Measurements from ENCODE around the gene NUP62. TPM values are rescaled to one million over a fixed set of nuclear protein-coding genes. Genes with fewer than 3 reads are reported as not detected.

The NUP62 gene
- total RNA-seq, 1 donor from 2014 or later: 61.1 TPM

GRCh38 chr19:49937750-49938381 lies 8.6 kb upstream of the NUP62 start:
- no peak for DNase-seq (ENCODE audit: low read depth)
- Histone ChIP-seq H3K4me3 (ENCODE audit: low read depth, low read length) (peak overlapping the region; percentile 3), H3K27me3 (ENCODE audit: control insufficient read depth, insufficient read depth, low read length) (peaks cover 2% of the 10 kb centered on the region), H3K36me3 (ENCODE audit: control insufficient read depth, insufficient read depth, low read length) (peaks cover under 1% of the 10 kb centered on the region)
- peak; percentile 98 for TF ChIP-seq CTCF (IDR thresholded peaks at IDR 0.05; ENCODE audit: insufficient read depth, low read length, poor library complexity, severe bottlenecking)

GRCh38 chr19:49936549-49936948 lies 7.2 kb upstream of the NUP62 start:
- Histone ChIP-seq H3K27me3 (ENCODE audit: control insufficient read depth, insufficient read depth, low read length) (peaks cover 2% of the 10 kb centered on the region), H3K4me3 (ENCODE audit: low read depth, low read length) (no peak overlapping the region), H3K36me3 (ENCODE audit: control insufficient read depth, insufficient read depth, low read length) (peaks cover 2% of the 10 kb centered on the region)
- TF ChIP-seq CTCF (IDR thresholded peaks at IDR 0.05; ENCODE audit: insufficient read depth, low read length, poor library complexity, severe bottlenecking): no peak
- no peak for DNase-seq (ENCODE audit: low read depth)

- no peak for DNase-seq (ENCODE audit: low read depth)
- H3K4me3 ChIP-seq (ENCODE audit: low read depth, low read length): no peak overlapping the region
- peaks cover 2% of the 10 kb centered on the region for H3K36me3 ChIP-seq (ENCODE audit: control insufficient read depth, insufficient read depth, low read length)
- H3K27me3 ChIP-seq (ENCODE audit: control insufficient read depth, insufficient read depth, low read length): no peaks in the 10 kb centered on the region
- no peak for TF ChIP-seq CTCF (IDR thresholded peaks at IDR 0.05; ENCODE audit: insufficient read depth, low read length, poor library complexity, severe bottlenecking)
Observed at GRCh38 chr19:49933643-49934042, 4.3 kb upstream of the NUP62 start.

GRCh38 chr19:49932731-49933131 lies 3.4 kb upstream of the NUP62 start:
- peaks cover 2% of the 10 kb centered on the region for H3K36me3 ChIP-seq (ENCODE audit: control insufficient read depth, insufficient read depth, low read length)
- no peak for TF ChIP-seq CTCF (IDR thresholded peaks at IDR 0.05; ENCODE audit: insufficient read depth, low read length, poor library complexity, severe bottlenecking)
- no peak overlapping the region for H3K4me3 ChIP-seq (ENCODE audit: low read depth, low read length)
- no peak for DNase-seq (ENCODE audit: low read depth)
- H3K27me3 ChIP-seq (ENCODE audit: control insufficient read depth, insufficient read depth, low read length): no peaks in the 10 kb centered on the region

- H3K27me3 ChIP-seq (ENCODE audit: control insufficient read depth, insufficient read depth, low read length): no peaks in the 10 kb centered on the region
- H3K36me3 ChIP-seq (ENCODE audit: control insufficient read depth, insufficient read depth, low read length): peaks cover 4% of the 10 kb centered on the region
- TF ChIP-seq CTCF (IDR thresholded peaks at IDR 0.05; ENCODE audit: insufficient read depth, low read length, poor library complexity, severe bottlenecking): no peak
- no peak overlapping the region for H3K4me3 ChIP-seq (ENCODE audit: low read depth, low read length)
- peak; percentile 31 for DNase-seq (ENCODE audit: low read depth)
Observed at GRCh38 chr19:49932041-49932451, 2.7 kb upstream of the NUP62 start.
